ENCODE data around the gene PTPRK.

PTPRK gene

DNA sequence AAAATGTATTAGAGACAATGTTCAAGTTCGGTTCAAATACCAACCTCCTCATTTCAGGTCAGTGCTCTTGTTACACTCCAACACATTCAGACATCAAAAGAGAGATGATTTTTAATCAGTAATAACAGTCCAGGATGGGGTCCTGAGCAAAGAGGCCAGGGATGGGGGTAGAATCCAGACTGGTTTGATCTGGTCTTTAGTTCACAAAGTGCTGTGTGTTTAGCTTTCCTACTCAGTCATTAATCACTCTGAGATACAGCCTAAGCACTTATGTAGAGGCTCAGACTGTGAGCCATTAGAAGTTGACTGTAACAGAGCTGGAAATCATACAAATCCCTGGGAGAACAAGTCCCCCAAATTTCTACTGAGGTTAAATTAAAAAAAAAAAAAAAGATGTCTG is 241.6 kb downstream of the PTPRK start:
- no peak overlapping the region for H3K4me3 ChIP-seq (ENCODE audit: low read depth in 1 of 2, low read length in 1 of 2)
- H3K4me1 ChIP-seq (ENCODE audit: control insufficient read depth in 1 of 2, insufficient read depth in 1 of 2, low read depth in 1 of 2, low read length in 1 of 2): no peaks in the 10 kb centered on the region
- no peaks in the 10 kb centered on the region for H3K36me3 ChIP-seq
- H3K27me3 ChIP-seq: no peaks in the 10 kb centered on the region
- H3K9me3 ChIP-seq: no peaks in the 10 kb centered on the region
- H3K27ac ChIP-seq: no peak overlapping the region
- TF ChIP-seq, protein P1, sequence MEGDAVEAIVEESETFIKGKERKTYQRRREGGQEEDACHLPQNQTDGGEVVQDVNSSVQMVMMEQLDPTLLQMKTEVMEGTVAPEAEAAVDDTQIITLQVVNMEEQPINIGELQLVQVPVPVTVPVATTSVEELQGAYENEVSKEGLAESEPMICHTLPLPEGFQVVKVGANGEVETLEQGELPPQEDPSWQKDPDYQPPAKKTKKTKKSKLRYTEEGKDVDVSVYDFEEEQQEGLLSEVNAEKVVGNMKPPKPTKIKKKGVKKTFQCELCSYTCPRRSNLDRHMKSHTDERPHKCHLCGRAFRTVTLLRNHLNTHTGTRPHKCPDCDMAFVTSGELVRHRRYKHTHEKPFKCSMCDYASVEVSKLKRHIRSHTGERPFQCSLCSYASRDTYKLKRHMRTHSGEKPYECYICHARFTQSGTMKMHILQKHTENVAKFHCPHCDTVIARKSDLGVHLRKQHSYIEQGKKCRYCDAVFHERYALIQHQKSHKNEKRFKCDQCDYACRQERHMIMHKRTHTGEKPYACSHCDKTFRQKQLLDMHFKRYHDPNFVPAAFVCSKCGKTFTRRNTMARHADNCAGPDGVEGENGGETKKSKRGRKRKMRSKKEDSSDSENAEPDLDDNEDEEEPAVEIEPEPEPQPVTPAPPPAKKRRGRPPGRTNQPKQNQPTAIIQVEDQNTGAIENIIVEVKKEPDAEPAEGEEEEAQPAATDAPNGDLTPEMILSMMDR (IDR thresholded peaks at IDR 0.05): no peak

DNA sequence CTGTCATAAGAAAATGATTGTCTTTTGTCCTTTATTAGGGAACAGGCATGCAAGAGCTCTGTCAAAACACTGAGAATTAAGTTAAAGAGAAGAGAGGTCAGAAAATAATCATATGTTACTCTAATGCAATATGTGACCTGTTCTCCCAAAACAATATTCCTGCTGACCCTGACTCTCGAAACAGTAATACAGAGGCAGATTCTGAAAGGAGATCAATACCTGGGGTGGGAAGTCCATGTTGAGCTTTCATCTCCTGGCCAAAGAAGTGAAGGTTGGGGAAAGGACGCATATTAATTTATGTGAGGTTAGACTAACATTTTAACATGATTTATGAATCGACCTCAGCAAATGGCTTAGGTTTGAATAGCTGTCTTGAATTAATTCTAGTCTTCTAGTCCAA is 243.0 kb downstream of the PTPRK start:
- Histone ChIP-seq H3K9me3 (no peaks in the 10 kb centered on the region), H3K27me3 (no peaks in the 10 kb centered on the region), H3K27ac (no peak overlapping the region), H3K4me3 (ENCODE audit: low read depth in 1 of 2, low read length in 1 of 2) (no peak overlapping the region), H3K4me1 (ENCODE audit: control insufficient read depth in 1 of 2, insufficient read depth in 1 of 2, low read depth in 1 of 2, low read length in 1 of 2) (no peaks in the 10 kb centered on the region), H3K36me3 (no peaks in the 10 kb centered on the region)
- TF ChIP-seq, protein P1 (IDR thresholded peaks at IDR 0.05): no peak

DNA sequence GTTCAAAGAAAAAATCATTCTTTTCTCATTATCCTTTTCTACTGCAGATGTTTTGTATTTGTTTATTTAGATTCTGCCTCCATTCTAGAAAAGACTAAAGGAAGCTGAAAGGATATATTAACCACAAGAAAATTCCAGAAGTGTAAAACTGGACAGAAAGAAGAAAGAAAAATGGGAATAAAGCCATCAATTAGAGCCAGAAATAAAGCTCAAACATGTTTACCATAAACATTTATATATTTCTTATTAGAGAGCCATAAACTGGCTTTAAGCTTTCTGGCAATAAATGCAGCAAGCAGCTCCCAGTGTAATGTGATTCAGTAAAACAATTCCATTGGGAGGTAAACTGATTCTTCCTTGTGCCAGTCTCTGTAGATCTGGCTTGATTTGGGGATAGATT is 244.1 kb downstream of the PTPRK start:
- no peak overlapping the region for H3K27ac ChIP-seq
- H3K4me1 ChIP-seq (ENCODE audit: control insufficient read depth in 1 of 2, insufficient read depth in 1 of 2, low read depth in 1 of 2, low read length in 1 of 2): no peaks in the 10 kb centered on the region
- TF ChIP-seq, protein P1 (IDR thresholded peaks at IDR 0.05): no peak

DNA sequence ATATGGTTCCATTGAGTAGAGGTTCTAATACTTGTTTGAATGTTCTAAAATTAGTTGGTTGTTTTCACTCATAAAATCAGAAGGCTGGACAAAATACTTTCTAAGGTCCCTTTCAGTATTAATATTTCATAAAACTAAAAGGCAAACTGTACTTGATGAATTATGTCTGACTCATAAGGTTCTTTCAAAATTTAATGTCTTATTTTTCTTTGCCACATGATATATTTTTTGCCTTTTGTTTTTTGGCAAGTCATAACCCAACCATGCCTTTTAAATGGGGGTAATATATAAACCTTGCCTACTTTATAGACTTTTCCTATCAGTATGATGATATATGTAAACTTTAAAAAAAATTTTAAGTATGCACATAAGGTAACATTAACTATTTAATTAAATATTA is 244.7 kb downstream of the PTPRK start:
- TF ChIP-seq, protein P1 (IDR thresholded peaks at IDR 0.05): no peak
- H3K27me3 ChIP-seq: no peaks in the 10 kb centered on the region
- no peak overlapping the region for H3K4me3 ChIP-seq (ENCODE audit: low read depth in 1 of 2, low read length in 1 of 2)
- no peaks in the 10 kb centered on the region for H3K36me3 ChIP-seq
- no peaks in the 10 kb centered on the region for H3K9me3 ChIP-seq
- H3K27ac ChIP-seq: no peak overlapping the region
- H3K4me1 ChIP-seq (ENCODE audit: control insufficient read depth in 1 of 2, insufficient read depth in 1 of 2, low read depth in 1 of 2, low read length in 1 of 2): no peaks in the 10 kb centered on the region

More for the DNA sequence above, 244.1 kb downstream of the PTPRK start:
- Histone ChIP-seq H3K4me3 (ENCODE audit: low read depth in 1 of 2, low read length in 1 of 2) (no peak overlapping the region), H3K27me3 (no peaks in the 10 kb centered on the region), H3K9me3 (no peaks in the 10 kb centered on the region), H3K36me3 (no peaks in the 10 kb centered on the region)

DNA sequence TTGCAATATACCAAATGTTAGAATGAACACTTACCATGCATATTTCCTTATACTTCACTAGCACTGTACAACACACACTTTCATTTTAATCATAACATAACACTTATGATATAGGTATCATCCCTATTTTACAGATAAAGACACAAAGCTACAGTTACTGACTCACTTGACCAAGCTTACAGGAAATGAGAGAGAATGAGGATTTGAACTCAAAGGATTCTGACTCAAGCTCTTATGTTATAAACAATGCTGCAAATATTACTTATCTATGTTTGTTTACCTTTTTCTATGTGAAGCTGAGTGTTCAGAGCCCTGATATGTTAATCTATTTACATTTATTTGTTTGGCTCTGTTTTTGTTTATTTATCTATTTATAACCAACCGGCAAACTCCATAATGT is 245.4 kb downstream of the PTPRK start:
- H3K9me3 ChIP-seq: no peaks in the 10 kb centered on the region
- H3K27ac ChIP-seq: no peak overlapping the region
- no peaks in the 10 kb centered on the region for H3K4me1 ChIP-seq (ENCODE audit: control insufficient read depth in 1 of 2, insufficient read depth in 1 of 2, low read depth in 1 of 2, low read length in 1 of 2)
- TF ChIP-seq, protein P1 (IDR thresholded peaks at IDR 0.05): no peak
- no peaks in the 10 kb centered on the region for H3K36me3 ChIP-seq
- no peak overlapping the region for H3K4me3 ChIP-seq (ENCODE audit: low read depth in 1 of 2, low read length in 1 of 2)
- no peaks in the 10 kb centered on the region for H3K27me3 ChIP-seq

DNA sequence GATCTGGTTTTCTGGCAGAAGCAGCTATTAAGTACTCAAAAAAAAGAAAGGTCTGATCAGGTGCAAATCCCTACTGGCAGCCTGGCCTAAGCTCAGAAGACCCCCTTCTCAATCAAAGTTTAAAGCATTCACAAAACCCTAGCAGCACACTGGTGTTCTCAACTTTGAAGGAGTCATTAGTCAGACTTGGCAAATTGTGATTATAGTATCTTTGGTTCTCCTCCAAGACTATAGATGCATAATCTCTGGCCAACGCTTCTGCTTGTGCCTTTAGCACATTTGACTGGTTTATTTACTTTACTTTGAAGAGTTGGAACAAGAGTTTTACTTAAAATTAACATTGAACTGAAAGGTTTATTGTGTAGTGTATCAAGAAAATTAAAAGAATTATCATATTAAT is 248.9 kb downstream of the PTPRK start:
- TF ChIP-seq, protein P1 (IDR thresholded peaks at IDR 0.05): no peak
- H3K4me1 ChIP-seq (ENCODE audit: control insufficient read depth in 1 of 2, insufficient read depth in 1 of 2, low read depth in 1 of 2, low read length in 1 of 2): no peaks in the 10 kb centered on the region
- no peak overlapping the region for H3K4me3 ChIP-seq (ENCODE audit: low read depth in 1 of 2, low read length in 1 of 2)
- no peaks in the 10 kb centered on the region for H3K36me3 ChIP-seq
- no peaks in the 10 kb centered on the region for H3K27me3 ChIP-seq
- H3K9me3 ChIP-seq: no peaks in the 10 kb centered on the region
- no peak overlapping the region for H3K27ac ChIP-seq

Measured in neutrophil (primary cell).